ENCODE data around the gene HOXD4. TPM values are rescaled to one million over a fixed set of nuclear protein-coding genes. Genes with fewer than 3 reads are reported as not detected.

Gene HOXD4
- total RNA-seq, 1 donor, result 1.1 TPM

DNA sequence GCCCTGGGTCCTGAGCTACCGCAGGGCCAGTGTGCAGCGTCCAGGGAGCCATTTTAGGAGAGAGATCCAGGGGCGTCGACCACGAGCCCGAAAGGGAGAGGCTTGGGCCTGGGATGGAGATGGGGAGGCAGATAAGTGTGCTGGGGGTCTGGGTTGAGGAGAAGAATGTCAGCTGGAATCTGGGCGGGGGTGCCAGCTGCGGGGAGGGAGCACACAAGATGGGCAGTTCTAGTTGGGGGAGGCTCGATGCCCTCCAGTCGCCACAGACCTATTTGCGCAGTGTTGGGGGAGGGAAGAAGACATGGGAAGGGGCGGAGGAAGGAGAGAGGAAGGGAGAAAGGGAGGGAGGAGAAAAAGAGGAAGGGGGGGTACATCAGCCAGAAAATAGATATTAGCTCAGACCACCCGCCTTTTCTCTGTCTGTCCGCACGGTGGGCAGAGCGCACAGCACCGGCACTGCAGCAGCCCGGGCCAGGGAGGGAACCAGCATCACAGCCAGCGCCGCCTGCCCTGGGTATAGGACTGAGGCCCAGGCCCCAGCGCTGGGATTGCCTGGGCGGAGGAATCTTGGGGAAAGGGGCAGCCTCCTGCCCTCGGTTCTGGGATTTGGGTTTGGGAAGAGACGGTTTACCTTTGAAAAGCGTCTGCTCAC lies 46.1 kb upstream of the HOXD4 start:
- H3K4me3 ChIP-seq (ENCODE audit: low read depth, low read length), result no peak overlapping the region
- DNase-seq (ENCODE audit: low read depth), result no peak
- no peak for TF ChIP-seq CTCF (IDR thresholded peaks at IDR 0.05; ENCODE audit: insufficient read depth, low read length)

DNA sequence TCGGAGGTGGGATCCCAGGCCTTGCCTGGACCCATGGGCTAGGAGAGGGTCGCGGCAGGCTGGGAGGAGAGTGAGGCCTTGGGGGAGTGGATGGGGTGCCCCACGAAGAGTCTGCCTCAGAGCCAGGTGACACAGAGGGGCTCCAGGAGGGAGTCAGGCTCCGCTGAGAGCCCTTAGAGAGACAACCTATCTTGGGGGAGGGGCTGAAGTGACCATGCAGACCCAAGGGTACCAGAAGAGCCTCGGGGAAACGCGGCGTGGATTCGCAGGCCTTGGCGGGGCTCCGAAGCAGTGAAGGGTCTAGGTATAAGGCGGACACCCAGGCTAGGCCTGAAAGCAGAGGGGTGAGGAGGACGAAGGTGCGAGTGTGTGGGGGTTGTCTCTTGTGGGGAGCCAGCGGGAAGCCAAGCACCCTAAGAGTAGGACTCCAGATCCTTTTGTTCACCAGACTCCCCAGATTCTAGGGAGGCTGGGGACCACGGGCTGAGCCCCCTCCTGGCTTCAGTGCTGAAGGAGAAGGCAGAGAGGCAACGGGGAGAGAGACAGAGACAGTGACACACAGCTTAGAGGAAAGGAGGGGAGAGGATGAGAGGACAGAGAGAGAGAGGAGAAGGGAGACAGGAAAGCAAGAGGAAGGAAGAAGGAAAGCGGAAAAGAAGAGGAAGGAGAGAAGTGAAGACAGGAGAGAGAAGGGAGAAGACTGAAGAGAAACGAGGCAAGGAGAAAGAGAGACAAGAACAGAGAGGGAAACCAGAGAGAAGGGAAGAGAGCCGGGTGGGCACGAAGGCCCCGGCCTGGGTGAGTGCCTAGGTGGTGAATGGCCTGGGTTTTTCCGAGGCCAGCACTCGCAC lies 45.4 kb upstream of the HOXD4 start:
- no peak for TF ChIP-seq CTCF (IDR thresholded peaks at IDR 0.05; ENCODE audit: insufficient read depth, low read length)
- no peak for DNase-seq (ENCODE audit: low read depth)
- H3K4me3 ChIP-seq (ENCODE audit: low read depth, low read length), result no peak overlapping the region

GRCh38 chr2:176106581-176107539 lies 44.5 kb upstream of the HOXD4 start, which contains the start of gene HOXD11:
TSS of gene HOXD11 (plus strand) at chr2:176107280. CDS start at chr2:176107356, 76 bp downstream.
- TF ChIP-seq CTCF (IDR thresholded peaks at IDR 0.05; ENCODE audit: insufficient read depth, low read length), result no peak
- no peak within 1 kb of the TSS for H3K4me3 ChIP-seq (ENCODE audit: low read depth, low read length)
- DNase-seq (ENCODE audit: low read depth), result peak; percentile 28

DNA sequence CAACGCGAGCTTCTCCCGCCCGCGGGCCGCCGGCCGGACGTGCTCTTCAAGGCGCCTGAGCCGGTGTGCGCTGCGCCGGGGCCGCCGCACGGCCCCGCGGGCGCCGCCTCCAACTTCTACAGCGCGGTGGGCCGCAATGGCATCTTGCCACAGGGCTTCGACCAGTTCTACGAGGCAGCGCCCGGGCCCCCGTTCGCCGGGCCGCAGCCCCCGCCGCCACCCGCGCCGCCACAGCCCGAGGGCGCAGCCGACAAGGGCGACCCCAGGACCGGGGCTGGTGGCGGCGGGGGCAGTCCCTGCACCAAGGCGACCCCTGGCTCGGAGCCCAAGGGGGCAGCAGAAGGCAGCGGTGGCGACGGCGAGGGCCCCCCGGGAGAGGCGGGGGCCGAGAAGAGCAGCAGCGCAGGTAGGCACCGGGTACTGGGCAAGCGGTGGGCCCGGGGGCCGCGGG lies 43.6 kb upstream of the HOXD4 start:
- TF ChIP-seq CTCF (IDR thresholded peaks at IDR 0.05; ENCODE audit: insufficient read depth, low read length), result no peak
- DNase-seq (ENCODE audit: low read depth), result no peak
- H3K4me3 ChIP-seq (ENCODE audit: low read depth, low read length), result no peak overlapping the region

DNA sequence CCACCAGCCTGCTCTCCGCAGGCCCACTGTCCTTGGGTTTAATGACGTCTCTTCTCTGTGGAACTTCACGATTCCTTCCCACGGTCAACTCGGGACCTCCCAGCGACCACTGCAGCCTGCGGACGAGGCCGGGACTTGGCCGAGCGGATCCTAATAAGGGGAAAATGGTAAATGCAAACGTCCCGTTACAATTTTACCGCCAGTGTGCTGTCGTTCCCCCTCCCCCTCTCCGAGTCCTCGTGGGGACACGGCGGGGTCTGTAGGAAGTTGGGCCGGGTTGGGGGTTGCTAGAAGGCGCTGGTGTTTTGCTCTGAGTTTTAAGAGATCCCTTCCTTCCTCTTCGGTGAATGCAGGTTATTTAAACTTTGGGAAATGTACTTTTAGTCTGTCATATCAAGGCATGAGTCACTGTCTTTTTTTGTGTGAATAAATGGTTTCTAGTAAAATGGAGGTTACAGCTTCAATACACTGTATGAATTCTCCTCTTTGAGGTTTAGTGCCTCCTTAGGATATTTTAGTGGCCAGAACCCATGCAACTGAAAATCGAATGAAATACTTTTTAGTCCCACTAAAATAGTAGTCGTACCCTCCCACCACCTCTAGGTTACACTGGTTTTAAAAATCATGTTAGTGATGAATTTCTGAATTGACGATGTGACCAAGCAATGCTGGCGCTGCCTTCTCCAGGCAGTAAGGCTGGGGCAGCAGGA lies 42.0 kb upstream of the HOXD4 start:
- H3K4me3 ChIP-seq (ENCODE audit: low read depth, low read length), result no peak overlapping the region
- no peak for DNase-seq (ENCODE audit: low read depth)
- TF ChIP-seq CTCF (IDR thresholded peaks at IDR 0.05; ENCODE audit: insufficient read depth, low read length), result no peak

- no peak for DNase-seq (ENCODE audit: low read depth)
- no peak for TF ChIP-seq CTCF (IDR thresholded peaks at IDR 0.05; ENCODE audit: insufficient read depth, low read length)
- H3K4me3 ChIP-seq (ENCODE audit: low read depth, low read length), result no peak overlapping the region
Measured at GRCh38 chr2:176109946-176110345, 41.4 kb upstream of the HOXD4 start.
